A549 treated with AZD2906 at 1 μM for 4 hours (cell line): ENCODE data around the gene GRHL1. TPM values are rescaled to one million over a fixed set of nuclear protein-coding genes. Genes with fewer than 3 reads are reported as not detected.

Experiments used
- total RNA-seq: library from RNA; stranded (reverse); fragments of 200-300 nt; extraction: Qiagen RNA extraction; gene quantifications from 5 replicates; pipeline ENCODE4 v1.2.3, GENCODE V29; 2022

Gene GRHL1, protein sequence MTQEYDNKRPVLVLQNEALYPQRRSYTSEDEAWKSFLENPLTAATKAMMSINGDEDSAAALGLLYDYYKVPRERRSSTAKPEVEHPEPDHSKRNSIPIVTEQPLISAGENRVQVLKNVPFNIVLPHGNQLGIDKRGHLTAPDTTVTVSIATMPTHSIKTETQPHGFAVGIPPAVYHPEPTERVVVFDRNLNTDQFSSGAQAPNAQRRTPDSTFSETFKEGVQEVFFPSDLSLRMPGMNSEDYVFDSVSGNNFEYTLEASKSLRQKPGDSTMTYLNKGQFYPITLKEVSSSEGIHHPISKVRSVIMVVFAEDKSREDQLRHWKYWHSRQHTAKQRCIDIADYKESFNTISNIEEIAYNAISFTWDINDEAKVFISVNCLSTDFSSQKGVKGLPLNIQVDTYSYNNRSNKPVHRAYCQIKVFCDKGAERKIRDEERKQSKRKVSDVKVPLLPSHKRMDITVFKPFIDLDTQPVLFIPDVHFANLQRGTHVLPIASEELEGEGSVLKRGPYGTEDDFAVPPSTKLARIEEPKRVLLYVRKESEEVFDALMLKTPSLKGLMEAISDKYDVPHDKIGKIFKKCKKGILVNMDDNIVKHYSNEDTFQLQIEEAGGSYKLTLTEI
- total RNA-seq = 0.93 to 1.3 TPM (median 1.1 TPM) in 5 replicates

DNA sequence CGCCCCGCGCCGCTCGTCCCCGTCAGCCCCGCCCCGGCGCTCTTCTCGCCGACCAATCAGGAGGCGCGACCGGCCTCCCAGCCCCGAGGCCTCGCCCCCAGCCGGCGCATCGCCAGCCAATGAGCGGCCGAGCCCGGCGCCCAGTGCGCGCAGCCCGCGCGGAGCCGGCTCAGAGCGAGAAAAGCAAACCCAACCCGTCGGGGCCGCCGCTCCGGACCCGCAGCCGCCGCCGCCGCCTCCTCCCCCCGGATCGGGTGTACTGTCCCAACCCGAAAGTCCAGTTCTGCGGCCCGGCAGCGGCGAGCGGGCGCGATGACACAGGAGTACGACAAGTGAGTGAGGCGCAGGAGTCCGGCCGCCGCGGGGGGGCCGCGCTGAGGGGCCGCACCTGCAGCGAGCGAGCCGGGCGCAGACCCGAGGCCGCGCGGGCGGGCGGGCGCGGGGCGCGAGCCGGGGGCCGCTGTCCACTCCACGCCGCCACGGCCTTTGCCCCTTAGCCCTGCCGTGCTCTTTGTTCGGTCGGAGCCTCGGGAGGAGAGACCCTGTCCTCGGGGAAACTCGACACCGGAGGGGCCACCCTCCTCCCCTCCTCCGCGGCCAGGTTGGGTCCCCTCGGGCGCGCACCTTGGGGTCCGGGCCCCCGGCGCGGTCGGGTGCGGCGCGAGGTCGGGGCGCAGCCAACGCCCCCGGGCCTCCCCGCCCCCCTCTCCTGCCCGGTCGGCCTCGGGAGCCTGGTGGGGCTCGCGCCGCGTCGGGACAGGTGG lies at the start of gene GRHL1:
Gene GRHL1 (plus strand): TSS at position 172 of the 764 bp plus-strand sequence. CDS start 141 bp downstream, at position 313.

DNA sequence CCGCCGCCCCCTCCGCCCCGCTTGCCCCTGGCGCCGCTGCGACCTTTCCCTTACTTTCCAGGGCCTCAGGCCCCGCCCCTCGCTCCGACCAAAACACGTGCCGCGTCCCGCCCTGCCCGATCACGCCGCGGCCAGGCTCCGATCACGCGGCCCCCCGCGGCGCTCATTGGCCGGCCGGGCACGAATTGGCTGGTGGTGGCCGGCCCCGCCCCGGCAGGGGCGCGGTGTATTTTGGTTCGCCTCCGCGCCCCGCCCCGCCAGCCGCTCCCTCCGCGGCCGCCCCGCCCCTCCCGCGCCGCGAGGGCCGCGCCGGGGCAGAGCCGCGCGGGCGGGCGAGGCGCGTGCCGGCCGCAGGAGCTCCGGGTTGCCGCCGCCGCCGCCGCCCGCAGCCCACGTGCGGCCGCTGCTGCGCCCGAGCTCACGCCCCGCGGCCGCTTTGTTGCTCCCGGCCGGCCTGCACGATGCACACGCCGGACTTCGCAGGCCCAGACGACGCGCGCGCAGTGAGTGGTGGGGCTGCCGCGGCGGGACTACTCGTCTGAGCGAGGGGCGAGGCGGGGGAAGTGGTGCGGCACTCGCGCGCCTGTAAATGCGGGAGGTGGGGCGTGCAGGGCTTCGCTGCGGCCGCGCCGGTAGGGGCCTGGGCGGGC lies 91.9 kb downstream of the GRHL1 start, which contains the start of gene KLF11:
Gene KLF11 (plus strand): TSS at position 295 of the 650 bp plus-strand sequence. CDS start 167 bp downstream, at position 462.

Other genes with a start within 250 kb of the GRHL1 start
- 21.4 to 47.3 TPM (median 23.8 TPM) in 5 replicates for gene TAF1B, start 108.2 kb upstream of the GRHL1 start, total RNA-seq
- gene KLF11, start 91.9 kb downstream of the GRHL1 start, total RNA-seq = 2.4 to 4.1 TPM (median 3.7 TPM) in 5 replicates
- 1.0 to 1.9 TPM (median 1.7 TPM) in 5 replicates for gene CYS1, start 128.7 kb downstream of the GRHL1 start, total RNA-seq
- gene RRM2, start 171.0 kb downstream of the GRHL1 start, total RNA-seq = 206 to 239 TPM (median 227 TPM) in 5 replicates